Heart left ventricle (tissue), 13 donors: ENCODE results near the gene NCAPD2.

ENCODE experiments used
- POLR2A ChIP-seq, 2 donors: fragments of 450-650 bp; IDR thresholded peaks; one replicate each; pipeline ENCODE4 v1.6.1; 2017; ENCODE audit warnings: antibody characterized with exemption in 2 of 2, mild to moderate bottlenecking in 2 of 2, moderate library complexity in 2 of 2
- TF ChIP-seq, protein P1 (sequence below), 12 donors: fragments of 200-600 bp; sonication (generic) in 4 of 12; IDR thresholded peaks; one replicate each; pipeline versions ENCODE4 v1.5.0 to v1.8.0; 2018 to 2022; ENCODE audit warnings: antibody characterized with exemption in 12 of 12, mild to moderate bottlenecking in 5 of 12
- donor health status: ischemic (EF 13 %, LVEDD 7.1; RV severe dilation, severe dysfunction).
- donor health status: DM: no; HTN: yes; CAD: no.
- donor health status: DM: no; HTN: no; CAD: no.
- donor health status: ischemic (EF 25% LVEDD 6.9; RV normal size, moderate dysfunction).
- donor health status: ischemic (EF 25% LVEDD 5.7; RV mildly dilated, moderate dysfunction).
- donor health status: ischemic (EF 35%, LVEDD 5.7; RV mildly dilated, moderate dysfunction).
- donor health status: nonischemic (EF 11% LVEDD 7.7; RV severe dilation, severe dysfunction).
- donor health status: DM: yes; HTN: yes; CAD: no.
- donor health status: PGD.
- donor health status: ischemic (EF 29% LVEDD 5.4; RV normal size, mild dysfunction).
- donor health status: nonischemic (EF 23%, LVEDD 6.1; RV moderate dilation, normal function).

- TF ChIP-seq, protein P1, sequence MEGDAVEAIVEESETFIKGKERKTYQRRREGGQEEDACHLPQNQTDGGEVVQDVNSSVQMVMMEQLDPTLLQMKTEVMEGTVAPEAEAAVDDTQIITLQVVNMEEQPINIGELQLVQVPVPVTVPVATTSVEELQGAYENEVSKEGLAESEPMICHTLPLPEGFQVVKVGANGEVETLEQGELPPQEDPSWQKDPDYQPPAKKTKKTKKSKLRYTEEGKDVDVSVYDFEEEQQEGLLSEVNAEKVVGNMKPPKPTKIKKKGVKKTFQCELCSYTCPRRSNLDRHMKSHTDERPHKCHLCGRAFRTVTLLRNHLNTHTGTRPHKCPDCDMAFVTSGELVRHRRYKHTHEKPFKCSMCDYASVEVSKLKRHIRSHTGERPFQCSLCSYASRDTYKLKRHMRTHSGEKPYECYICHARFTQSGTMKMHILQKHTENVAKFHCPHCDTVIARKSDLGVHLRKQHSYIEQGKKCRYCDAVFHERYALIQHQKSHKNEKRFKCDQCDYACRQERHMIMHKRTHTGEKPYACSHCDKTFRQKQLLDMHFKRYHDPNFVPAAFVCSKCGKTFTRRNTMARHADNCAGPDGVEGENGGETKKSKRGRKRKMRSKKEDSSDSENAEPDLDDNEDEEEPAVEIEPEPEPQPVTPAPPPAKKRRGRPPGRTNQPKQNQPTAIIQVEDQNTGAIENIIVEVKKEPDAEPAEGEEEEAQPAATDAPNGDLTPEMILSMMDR (IDR thresholded peaks at IDR 0.05): peak; percentile 72 to 87 (median 82)
- no peak for TF ChIP-seq POLR2A (IDR thresholded peaks at IDR 0.05)
These were observed 28.3 kb upstream of the NCAPD2 start for GRCh38 chr12:6465467-6466183.
